K562 (cell line): ENCODE results near the gene ZNF74. TPM values are rescaled to one million over a fixed set of nuclear protein-coding genes. Genes with fewer than 3 reads are reported as not detected.

Experiments
- CREM ChIP-seq: IDR thresholded peaks from 2 replicates; pipeline ENCODE4 v1.6.1; 2014; ENCODE audit warnings: antibody characterized with exemption, low read depth
- DACH1 ChIP-seq: fragments of 450-650 bp; IDR thresholded peaks from 2 replicates; pipeline ENCODE4 v1.6.1; 2018; ENCODE audit not compliant: partially characterized antibody
- E2F8 ChIP-seq: fragments of 450-650 bp; IDR thresholded peaks from 2 replicates; pipeline ENCODE4 v1.7.1; 2018; ENCODE audit warnings: mild to moderate bottlenecking, low read depth; ENCODE audit not compliant: partially characterized antibody
- EZH2 ChIP-seq: IDR thresholded peaks from 2 replicates; pipeline ENCODE4 v1.6.1; 2012; ENCODE audit warnings: low read depth, mild to moderate bottlenecking, inconsistent platforms, low read length, borderline replicate concordance
- FOSL1 ChIP-seq: fragments of 200-800 bp; sonication (Bioruptor generic); conservative IDR thresholded peaks from 2 replicates; pipeline ENCODE4 v1.6.1; 2016; ENCODE audit warnings: missing genetic modification characterization, missing compliant biosample characterization
- FOXP1 ChIP-seq: sonication (generic); formaldehyde crosslinking; IDR thresholded peaks from 2 replicates; pipeline ENCODE4 v1.8.0; 2022; ENCODE audit warnings: mild to moderate bottlenecking, missing genetic modification reagents
- HOMEZ ChIP-seq: fragments of 250-450 bp; sonication (Bioruptor Pico); IDR thresholded peaks from 2 replicates; pipeline ENCODE4 v1.4.0; 2020; ENCODE audit warnings: mild to moderate bottlenecking, moderate library complexity
- JUN ChIP-seq, 2 experiments: sonication (generic) in 1 of 2; formaldehyde crosslinking in 1 of 2; IDR thresholded peaks; 2 replicates each; pipeline versions ENCODE4 v1.6.1 to v1.8.0; 2012 to 2022; ENCODE audit warnings: borderline replicate concordance in 2 of 2, mild to moderate bottlenecking in 2 of 2, improper control_type of control experiment in 1 of 2, low read depth in 1 of 2, low read length in 1 of 2, missing genetic modification reagents in 1 of 2
- MEF2A ChIP-seq: IDR thresholded peaks from 2 replicates; pipeline ENCODE4 v1.6.1; 2011; ENCODE audit warnings: low read depth, mild to moderate bottlenecking, low read length, moderate library complexity; ENCODE audit not compliant: control insufficient read depth
- MLX ChIP-seq, 2 experiments: fragments of 450-650 bp in 1 of 2; sonication (generic) in 1 of 2; formaldehyde crosslinking; conservative IDR thresholded peaks; 2 replicates each; pipeline versions ENCODE4 v1.4.0 to v1.8.1; 2020 to 2022; ENCODE audit warnings: mild to moderate bottlenecking in 1 of 2, missing genetic modification reagents in 1 of 2
- PHF21A ChIP-seq: fragments of 450-650 bp; IDR thresholded peaks from 2 replicates; pipeline ENCODE4 v1.6.1; 2017; ENCODE audit warnings: low read depth, borderline replicate concordance
- PHTF2 ChIP-seq: fragments of 250-450 bp; sonication (Bioruptor Pico); IDR thresholded peaks from 2 replicates; pipeline ENCODE4 v1.5.0; 2021; ENCODE audit warnings: mild to moderate bottlenecking
- SMC3 ChIP-seq: conservative IDR thresholded peaks from 2 replicates; pipeline ENCODE4 v1.6.1; 2011; ENCODE audit warnings: low read depth, low read length, improper control_type of control experiment; ENCODE audit not compliant: insufficient read depth
- TGIF2 ChIP-seq: sonication (generic); formaldehyde crosslinking; IDR thresholded peaks from 2 replicates; pipeline ENCODE4 v1.8.1; 2022; ENCODE audit warnings: mild to moderate bottlenecking, missing genetic modification reagents, moderate library complexity
- ZNF324 ChIP-seq: fragments of 250-450 bp; sonication (Bioruptor Pico); IDR thresholded peaks from 2 replicates; pipeline ENCODE4 v1.4.0; 2020; ENCODE audit warnings: mild to moderate bottlenecking
- ZNF436 ChIP-seq: fragments of 250-450, 450-650 bp; sonication (Bioruptor Pico); formaldehyde crosslinking; IDR thresholded peaks from 2 replicates; pipeline ENCODE4 v1.7.0; 2020; ENCODE audit warnings: mild to moderate bottlenecking
- ZNF639 ChIP-seq, 2 experiments: fragments of 200-800 bp in 1 of 2; sonication (Bioruptor generic) in 1 of 2; sonication (generic) in 1 of 2; formaldehyde crosslinking in 1 of 2; IDR thresholded peaks in 1 of 2; conservative IDR thresholded peaks in 1 of 2; 2 replicates each; pipeline versions ENCODE4 v1.5.0 to v1.6.1; 2016 to 2020; ENCODE audit warnings: missing compliant biosample characterization in 1 of 2, missing genetic modification characterization in 1 of 2, missing genetic modification reagents in 1 of 2
- ZNF699 ChIP-seq: fragments of 250-450 bp; sonication (Bioruptor Pico); IDR thresholded peaks from 2 replicates; pipeline ENCODE4 v1.8.0; 2021; ENCODE audit warnings: mild to moderate bottlenecking, moderate library complexity; ENCODE audit not compliant: insufficient replicate concordance
- polyA plus RNA-seq, 8 experiments: library from polyadenylated mRNA; depleted of rRNA in 4 of 8; stranded (reverse) in 5 of 8; unstranded in 3 of 8; fragments of >200 nt; fragmentation: Nextera tagmentation in 2 of 8; fragmentation: Illumina TruSeq in 1 of 8; extraction: Ambion mirVana in 2 of 8; extraction: Trizol in 1 of 8; gene quantifications; 2 replicates each; pipeline versions ENCODE4 v1.2.1 to v1.2.3, GENCODE V29; 2011 to 2014; ENCODE audit warnings: inconsistent platforms in 1 of 8, missing spikeins in 1 of 8
- total RNA-seq, 7 experiments: library from RNA; depleted of rRNA in 6 of 7; stranded (reverse); fragments of >200 nt in 6 of 7; fragmentation: Illumina TruSeq in 2 of 7; extraction: Trizol in 2 of 7; gene quantifications; 2 replicates each; pipeline versions ENCODE4 v1.2.1 to v1.2.3, GENCODE V29; 2011 to 2021; ENCODE audit warnings: low replicate concordance in 1 of 7

ZNF74 gene
- total and polyA plus RNA-seq, 9 of the 15 experiments (the other 6 are each of a cell fraction or from before 2014, with no cell fraction given) = 2.4 to 53.5 (median 31.5) TPM

- TF ChIP-seq HOMEZ (CRISPR knock-in tag) = peak; percentile 84; the same call in 1 of the 2 replicates
- TF ChIP-seq CREM = no peak; the same call in 1 of the 2 replicates
- TF ChIP-seq ZNF699 (CRISPR knock-in tag) = no peak
- TF ChIP-seq PHTF2 (CRISPR knock-in tag) = peak; percentile 71; the same call in 1 of the 2 replicates
- no peak for TF ChIP-seq TGIF2 (CRISPR knock-in tag)
- TF ChIP-seq EZH2 = peak; percentile 98
- peak in 1 of 2 experiments; percentile 1; a peak in 1 of 4 replicates for TF ChIP-seq ZNF639 (CRISPR knock-in tag; conservative IDR thresholded peaks at IDR 0.05 in 1 of 2, IDR thresholded peaks at IDR 0.05 in 1 of 2)
- 0 out of 2 replicates have a peak, but pooled peaks have one; percentile 15 for TF ChIP-seq JUN (IDR thresholded peaks at IDR 0.05; ENCODE audit: borderline replicate concordance, low read depth, low read length)
- TF ChIP-seq JUN (CRISPR knock-in tag; IDR thresholded peaks at IDR 0.05; ENCODE audit: borderline replicate concordance) = peak; percentile 86; the same call in 1 of the 2 replicates
- no peak for TF ChIP-seq DACH1
- TF ChIP-seq ZNF436 = peak; percentile 61; the same call in 1 of the 2 replicates
- 0 out of 2 replicates have a peak, but pooled peaks have one; percentile 27 for TF ChIP-seq SMC3
- 0 out of 2 replicates have a peak, but pooled peaks have one; percentile 21 for TF ChIP-seq PHF21A
- TF ChIP-seq FOXP1 (CRISPR knock-in tag) = 0 out of 2 replicates have a peak, but pooled peaks have one; percentile 72
- no peak for TF ChIP-seq ZNF324 (CRISPR knock-in tag)
- peak; percentile 65 to 77; a peak in 2 of 4 replicates for TF ChIP-seq MLX (CRISPR knock-in tag; conservative IDR thresholded peaks at IDR 0.05)
- no peak for TF ChIP-seq FOSL1 (tag)
- TF ChIP-seq MEF2A = no peak
- no peak for TF ChIP-seq E2F8
Measured at GRCh38 chr22:20428496-20429253, 34.7 kb downstream of the ZNF74 start (continued).
